Measurements from ENCODE around the gene FMO5.
"Not testable (repeated sequence)": the region's sequence is repeated elsewhere in the genome, so short reads cannot be mapped to it uniquely, and the experiment has no call there.

The FMO5 gene

GRCh38 chr1:147243841-147244240 is 18.7 kb upstream of the FMO5 start:
- peak overlapping the region; percentile 89 for H3K4me3 ChIP-seq (ENCODE audit: low read depth, low read length)
- TF ChIP-seq CTCF (IDR thresholded peaks at IDR 0.05; ENCODE audit: low read depth, low read length), result no peak

- TF ChIP-seq CTCF (IDR thresholded peaks at IDR 0.05; ENCODE audit: low read depth, low read length), result no peak
- H3K4me3 ChIP-seq (ENCODE audit: low read depth, low read length), result peak overlapping the region; percentile 89
These were observed 18.1 kb upstream of the FMO5 start for GRCh38 chr1:147243228-147243685.

GRCh38 chr1:147242449-147243227 is 17.5 kb upstream of the FMO5 start, which contains the start of gene CHD1L:
Gene CHD1L (plus strand): TSS chr1:147242684. CDS start chr1:147242704, 20 bp downstream.
- H3K4me3 ChIP-seq (ENCODE audit: low read depth, low read length), result peak within 1 kb of the TSS; percentile 89
- peak; percentile 73 for TF ChIP-seq CTCF (IDR thresholded peaks at IDR 0.05; ENCODE audit: low read depth, low read length)

GRCh38 chr1:147241934-147242448 is 16.9 kb upstream of the FMO5 start:
- peak overlapping the region; percentile 89 for H3K4me3 ChIP-seq (ENCODE audit: low read depth, low read length)
- TF ChIP-seq CTCF (IDR thresholded peaks at IDR 0.05; ENCODE audit: low read depth, low read length), result no peak

GRCh38 chr1:147240131-147240721 is 15.1 kb upstream of the FMO5 start:
- not testable (repeated sequence) for H3K4me3 ChIP-seq (ENCODE audit: low read depth, low read length)

GRCh38 chr1:147238925-147239820 is 14.0 kb upstream of the FMO5 start:
- TF ChIP-seq CTCF (IDR thresholded peaks at IDR 0.05; ENCODE audit: low read depth, low read length), result no peak
- H3K4me3 ChIP-seq (ENCODE audit: low read depth, low read length), result no peak overlapping the region
